Heart right ventricle (tissue), 16 donors: ENCODE data around the gene CDC45. TPM values are rescaled to one million over a fixed set of nuclear protein-coding genes. Genes with fewer than 3 reads are reported as not detected.
A peak's percentile ranks its signal among the peaks of the same experiment; 100 is the strongest.

ENCODE experiments used
- ATAC-seq, 8 donors: fragments of 200-7000 bp; cut with Tn5 transposase; one replicate each; pipeline ENCODE4 v1.9.1; 2020; ENCODE audit warnings: mild to moderate bottlenecking in 8 of 8, moderate library complexity in 8 of 8, moderate number of reproducible peaks in 1 of 8
- DNase-seq, 2 donors: peaks; one replicate each; pipeline ENCODE4 v3.0.0-alpha.2; 2020
- H3K27ac ChIP-seq, 10 donors: fragments of 200-600 bp; sonication (generic) in 2 of 10; one replicate each; pipeline versions ENCODE4 v1.5.0 to v1.8.0; 2020 to 2022; ENCODE audit warnings: mild to moderate bottlenecking in 3 of 10
- H3K27me3 ChIP-seq, 7 donors: fragments of 200-600 bp; one replicate each; pipeline ENCODE4 v1.8.0; 2021 to 2022; ENCODE audit warnings: mild to moderate bottlenecking in 2 of 7
- H3K36me3 ChIP-seq, 9 donors: fragments of 200-600 bp; sonication (generic) in 1 of 9; one replicate each; pipeline versions ENCODE4 v1.5.0 to v1.8.0; 2020 to 2022; ENCODE audit warnings: mild to moderate bottlenecking in 2 of 9
- H3K4me1 ChIP-seq, 9 donors: fragments of 200-600 bp; sonication (generic) in 1 of 9; one replicate each; pipeline versions ENCODE4 v1.5.0 to v1.8.0; 2020 to 2022; ENCODE audit warnings: mild to moderate bottlenecking in 4 of 9
- H3K4me3 ChIP-seq, 10 donors: fragments of 200-600 bp; sonication (generic) in 2 of 10; one replicate each; pipeline versions ENCODE4 v1.5.0 to v1.8.0; 2020 to 2022; ENCODE audit warnings: mild to moderate bottlenecking in 7 of 10, moderate library complexity in 2 of 10
- H3K9me3 ChIP-seq, 11 donors: fragments of 200-600 bp in 10 of 11; sonication (generic) in 2 of 11; one replicate each; pipeline versions ENCODE4 v1.5.0 to v1.8.0; 2013 to 2022; ENCODE audit warnings: mild to moderate bottlenecking in 2 of 11, control low read depth in 1 of 11, moderate library complexity in 1 of 11
- CTCF ChIP-seq, 9 donors: fragments of 200-600 bp; sonication (generic) in 2 of 9; IDR thresholded peaks; one replicate each; pipeline versions ENCODE4 v1.5.0 to v1.8.0; 2021 to 2022; ENCODE audit warnings: antibody characterized with exemption in 9 of 9, mild to moderate bottlenecking in 5 of 9, moderate library complexity in 1 of 9
- WGBS, 2 donors: extraction: QIAGEN DNeasy Blood & Tissue Kit; methylation state at CpG; one replicate each; pipeline ENCODE4 v1.1.7; 2013; ENCODE audit warnings: inconsistent platforms in 1 of 2; 5-methylcytosine and 5-hydroxymethylcytosine counted together
- intact Hi-C, 10 donors: fragments of 100-400 bp; cut with DNase I; formaldehyde crosslinking; loops; one replicate each; pipeline versions ENCODE4 v1.11.1 to v1.14.2; 2022
- polyA plus RNA-seq, 2 donors: library from polyadenylated mRNA; stranded (reverse); fragments of 200-250 nt; gene quantifications; one replicate each; pipeline ENCODE4 v1.2.3, GENCODE V29; 2013
- total RNA-seq, 10 donors: library from RNA; stranded (reverse); fragmentation: NEBNext Ultra II Directional in 3 of 10; extraction: Animal tissue kit (Norgen Biotek cat#: 25700) in 3 of 10; gene quantifications; one replicate each; pipeline versions ENCODE4 v1.2.1 to v1.2.4, GENCODE V29; 2021 to 2023
- donor health status: Arrhythmogenic right ventricular cardiomyopathy.
- donor health status: ischemic (EF 13 %, LVEDD 7.1; RV severe dilation, severe dysfunction).
- donor health status: healthy with polysubstance abuse.
- donor health status: DM: no; HTN: yes; CAD: no.
- donor health status: DM: no; HTN: no; CAD: no.
- donor health status: ischemic (EF 25% LVEDD 6.9; RV normal size, moderate dysfunction).
- donor health status: ischemic (EF 25% LVEDD 5.7; RV mildly dilated, moderate dysfunction).
- donor health status: healthy.
- donor health status: DM: yes; HTN: yes; CAD: no.
- donor health status: Ischemic cardiomyopathy.
- donor health status: ischemic (EF 35%, LVEDD 5.7; RV mildly dilated, moderate dysfunction).
- donor health status: nonischemic (EF 11% LVEDD 7.7; RV severe dilation, severe dysfunction).
- donor health status: DM: yes; HTN: yes; CAD: no.
- donor health status: PGD.
- donor health status: ischemic (EF 29% LVEDD 5.4; RV normal size, mild dysfunction).
- donor health status: nonischemic (EF 23%, LVEDD 6.1; RV moderate dilation, normal function).

The CDC45 gene
- total and polyA plus RNA-seq, 12 donors: 0.15 to 3.4 (median 0.57) TPM; not detected in 4

DNA sequence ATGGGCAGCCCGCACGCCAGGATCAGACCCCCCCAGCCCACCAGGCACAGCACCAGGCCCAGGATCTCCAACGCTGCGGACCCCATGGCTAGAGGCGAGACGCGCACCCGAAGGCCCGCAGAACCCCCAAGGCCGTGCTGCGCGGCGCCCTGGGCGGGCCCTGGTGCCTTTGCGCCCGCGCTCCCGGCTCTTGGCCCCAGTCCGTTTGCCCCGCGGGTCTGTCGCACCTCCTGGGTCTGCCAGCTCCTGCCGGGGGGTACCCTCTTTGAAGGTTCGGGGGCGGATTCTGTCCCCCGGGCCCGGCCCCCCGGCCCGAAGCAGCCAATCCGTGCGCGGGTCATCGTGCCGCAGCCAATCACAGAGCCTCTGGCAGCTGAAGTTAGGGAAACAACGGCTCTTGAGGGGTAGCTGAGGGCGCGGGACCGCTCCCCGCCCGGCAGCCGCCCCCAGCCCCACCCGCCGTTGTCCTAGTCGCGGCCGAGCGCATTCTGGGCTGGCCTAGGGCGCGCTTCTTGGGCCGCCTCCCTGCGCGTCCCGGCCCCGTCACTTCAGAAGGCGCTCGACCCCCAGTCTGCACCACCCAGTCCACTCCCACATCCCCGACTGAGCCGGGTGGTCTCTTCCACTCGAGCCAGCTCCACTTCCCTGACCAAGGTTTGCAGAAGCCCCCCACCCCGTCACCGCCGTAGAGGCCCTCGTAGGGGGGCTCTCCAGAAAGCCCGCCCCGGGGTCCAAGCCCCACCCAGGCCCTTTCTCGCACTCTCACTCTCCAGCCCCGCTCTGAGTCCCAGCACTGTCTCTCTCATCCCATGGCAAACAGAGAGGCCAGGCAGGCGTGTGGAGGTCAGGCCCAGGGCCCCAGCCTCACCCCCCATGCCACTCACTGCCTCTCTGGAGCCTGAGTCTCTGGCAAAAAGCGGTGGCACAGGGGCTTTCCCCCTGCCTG lies 44.7 kb downstream of the CDC45 start, which contains the start of gene CLDN5:
Gene CLDN5, minus strand, starts transcription at position 241 of the 946 bp plus-strand sequence. Its CDS starts 155 bp downstream, at position 86.
- Histone ChIP-seq H3K9me3 (no peaks in the 10 kb centered on the region), H3K27ac (peak within 1 kb of the TSS; percentile 76 to 97 (median 90)), H3K27me3 (peaks cover 13 to 43% (median 30%) of the 10 kb centered on the region in 7 donors), H3K4me1 (peaks cover 19 to 73% (median 36%) of the 10 kb centered on the region in 9 donors), H3K36me3 (peaks cover 0 to 6% (median 0%) of the 10 kb centered on the region in 9 donors), H3K4me3 (peak within 1 kb of the TSS; percentile 51 to 75 (median 60))
- WGBS, 2 donors: 4 to 5% methylated on average over 59 to 69 of the region's 69 CpGs
- ATAC-seq (peak; percentile 53 to 80 (median 70)), DNase-seq (peak; percentile 69 to 79)
- intact Hi-C loops: loop anchor here in 8 of 10 donors (1.0 to 10.0 kb wide), 8 partner anchors 42 to 100 kb away; no protein-coding TSS in a partner anchor
- no peak for TF ChIP-seq CTCF (IDR thresholded peaks at IDR 0.05)

DNA sequence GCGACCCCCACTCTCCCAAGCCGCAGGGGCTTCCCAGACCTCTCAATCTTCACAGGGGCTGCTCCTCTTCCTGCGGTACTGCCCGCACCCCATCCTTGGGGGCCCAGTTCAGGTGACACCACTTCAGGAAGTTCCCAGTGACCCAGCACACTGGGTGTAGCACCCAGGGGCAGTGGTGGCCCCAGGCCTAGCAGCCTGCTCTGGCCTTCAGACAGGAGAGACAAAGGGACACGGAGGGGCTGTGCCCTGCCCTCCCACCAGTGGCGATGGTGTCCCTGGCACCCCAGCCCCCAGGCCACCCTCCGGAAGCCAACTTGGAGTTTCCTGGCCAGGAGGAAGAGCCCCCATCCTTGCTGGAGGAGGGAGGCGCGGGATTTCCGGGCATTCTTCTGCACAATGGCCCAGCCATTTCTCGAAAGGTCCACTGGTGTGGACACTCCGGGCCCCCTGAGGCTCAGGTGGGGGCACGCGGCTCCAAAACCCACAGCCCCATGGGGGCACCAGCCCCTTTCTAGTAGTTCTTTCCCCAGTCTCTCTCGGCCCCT lies 45.5 kb downstream of the CDC45 start:
- Histone ChIP-seq H3K36me3 (peaks cover 0 to 6% (median 0%) of the 10 kb centered on the region in 9 donors), H3K27me3 (peaks cover 13 to 43% (median 30%) of the 10 kb centered on the region in 7 donors), H3K4me3 (peak overlapping the region; percentile 51 to 75 (median 60)), H3K27ac (peak overlapping the region; percentile 76 to 97 (median 90)), H3K9me3 (no peaks in the 10 kb centered on the region), H3K4me1 (peaks cover 19 to 67% (median 36%) of the 10 kb centered on the region in 9 donors)
- WGBS, 2 donors: 61 to 76% methylated on average over 15 of the region's 15 CpGs
- intact Hi-C loops: loop anchor here in 7 of 10 donors (2.0 to 10.0 kb wide), 6 partner anchors 42 to 100 kb away; no protein-coding TSS in a partner anchor
- DNase-seq: peak; percentile 55 to 56
- ATAC-seq: peak; percentile 20 to 70 (median 58)
- TF ChIP-seq CTCF (IDR thresholded peaks at IDR 0.05): peak in 1 of 9 donors; percentile 5

GRCh38 chr22:19525666-19526065 lies 45.9 kb downstream of the CDC45 start:
- Histone ChIP-seq H3K36me3 (peaks cover 0 to 6% (median 0%) of the 10 kb centered on the region in 9 donors), H3K27me3 (peaks cover 13 to 43% (median 30%) of the 10 kb centered on the region in 7 donors), H3K9me3 (no peaks in the 10 kb centered on the region), H3K4me1 (peaks cover 19 to 67% (median 36%) of the 10 kb centered on the region in 9 donors), H3K4me3 (peak overlapping the region in 2 of 10 donors; percentile 61 to 70), H3K27ac (peak overlapping the region; percentile 76 to 97 (median 90))
- WGBS, 2 donors: 59 to 74% methylated on average over 3 of the region's 3 CpGs
- no peak for ATAC-seq
- no peak for TF ChIP-seq CTCF (IDR thresholded peaks at IDR 0.05)
- no peak for DNase-seq
- intact Hi-C loops: loop anchor here in 7 of 10 donors (2.0 to 10.0 kb wide), 6 partner anchors 41 to 99 kb away; no protein-coding TSS in a partner anchor
